ENCODE measurements around the gene GFRA1.
"Not testable (repeated sequence)": the region's sequence is repeated elsewhere in the genome, so short reads cannot be mapped to it uniquely, and the experiment has no call there.

Gene GFRA1

DNA sequence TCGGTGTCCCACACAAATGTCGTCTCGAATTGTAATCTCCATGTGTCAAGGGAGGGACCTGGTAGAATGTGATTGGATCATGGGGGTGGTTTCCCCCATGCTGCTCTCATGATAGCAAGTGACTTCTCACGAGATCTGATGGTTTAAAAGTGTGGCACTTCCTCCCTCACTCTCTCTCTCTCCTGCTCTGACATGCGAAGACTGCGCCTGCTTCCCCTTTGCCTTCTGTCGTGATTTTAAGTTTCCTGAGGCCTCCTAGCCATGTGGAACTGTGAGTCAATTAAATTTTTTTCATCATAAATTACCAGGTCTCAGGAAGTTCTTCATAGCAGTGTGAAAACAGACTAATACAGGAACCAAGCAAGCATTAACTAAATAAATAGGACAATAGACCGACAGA, 229.1 kb downstream of the GFRA1 start:
- FAIRE-seq (no peak), DNase-seq (ENCODE audit: low spot score) (no peak)

DNA sequence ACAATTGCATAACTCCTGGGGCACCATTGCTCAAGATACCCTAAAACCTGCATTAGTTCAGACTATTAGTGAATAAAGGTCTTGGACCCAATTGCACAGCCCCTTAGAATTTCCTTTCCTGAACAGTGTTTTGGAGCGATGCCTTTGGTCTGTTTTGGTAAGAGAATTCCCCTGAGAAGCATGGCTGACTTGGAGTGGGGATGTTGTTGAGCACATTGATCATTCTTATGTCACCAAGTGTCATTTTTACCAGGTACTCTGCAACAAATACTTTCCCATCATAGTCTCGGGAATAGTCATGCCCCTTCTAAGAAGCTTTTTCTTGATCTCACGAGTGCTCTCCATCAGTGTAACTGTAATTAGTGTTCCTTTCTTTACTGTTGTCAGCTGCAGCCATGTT, 229.7 kb downstream of the GFRA1 start:
- DNase-seq (ENCODE audit: low spot score) (no peak), FAIRE-seq (no peak)

DNA sequence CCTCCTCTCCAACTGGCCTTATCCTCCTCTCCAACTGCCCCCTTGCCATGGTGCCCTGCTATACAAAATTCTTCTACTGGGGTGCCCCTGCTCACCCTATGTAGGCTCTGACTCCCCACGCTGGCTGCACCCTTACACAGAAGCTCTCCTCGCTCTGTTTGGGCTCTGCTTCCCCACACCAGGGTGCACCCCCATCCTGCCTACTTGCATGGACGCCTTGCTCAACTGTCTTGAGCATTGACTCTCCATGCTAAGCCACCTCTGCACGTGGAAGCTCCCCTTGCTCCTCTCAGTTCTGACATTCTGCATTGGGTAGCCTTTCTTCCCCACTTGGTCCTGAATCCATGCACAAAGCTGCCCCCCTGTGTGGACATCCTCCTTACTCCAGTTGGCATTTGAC, 231.1 kb downstream of the GFRA1 start:
- DNase-seq (ENCODE audit: low spot score) (no peak), FAIRE-seq (no peak)

DNA sequence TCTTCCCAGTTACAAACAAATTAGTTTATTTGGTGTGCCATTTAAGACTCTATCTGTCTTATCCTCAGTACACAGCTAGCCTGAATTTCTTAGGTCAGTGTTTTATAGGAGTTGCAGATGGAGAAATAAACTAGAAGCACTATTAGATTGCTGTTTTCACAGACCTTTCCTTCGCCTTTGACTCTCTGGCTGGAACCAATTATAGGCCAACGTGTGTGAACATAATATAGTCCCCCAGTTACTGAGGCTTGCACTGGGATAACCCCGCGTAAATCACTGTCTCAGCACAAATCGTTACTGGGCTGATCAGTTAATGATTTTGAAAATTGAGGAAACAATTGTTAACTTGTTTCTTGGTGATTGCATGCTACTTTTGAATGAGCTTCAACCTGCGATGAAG, 233.4 kb downstream of the GFRA1 start:
- FAIRE-seq (no peak), DNase-seq (ENCODE audit: low spot score) (no peak)

DNA sequence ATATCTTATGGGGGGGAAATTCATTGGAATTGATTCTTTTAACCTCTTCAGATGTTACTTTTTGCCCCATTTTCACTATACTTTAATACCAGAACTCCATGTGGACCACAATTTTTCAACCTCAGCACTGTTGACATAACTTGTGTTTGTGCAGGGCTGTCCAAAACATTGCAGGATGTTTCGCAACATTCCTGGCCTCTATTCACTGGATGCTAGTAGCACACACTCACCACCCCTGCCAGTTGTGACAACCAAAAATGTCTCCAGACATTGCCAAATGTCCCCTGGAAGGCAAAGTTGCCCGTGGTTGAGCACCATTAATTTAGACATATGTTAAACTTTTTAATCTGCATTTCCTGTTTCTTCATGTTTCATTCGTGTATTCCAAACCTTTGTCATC, 234.7 kb downstream of the GFRA1 start:
- FAIRE-seq (no peak), DNase-seq (ENCODE audit: low spot score) (no peak)

DNA sequence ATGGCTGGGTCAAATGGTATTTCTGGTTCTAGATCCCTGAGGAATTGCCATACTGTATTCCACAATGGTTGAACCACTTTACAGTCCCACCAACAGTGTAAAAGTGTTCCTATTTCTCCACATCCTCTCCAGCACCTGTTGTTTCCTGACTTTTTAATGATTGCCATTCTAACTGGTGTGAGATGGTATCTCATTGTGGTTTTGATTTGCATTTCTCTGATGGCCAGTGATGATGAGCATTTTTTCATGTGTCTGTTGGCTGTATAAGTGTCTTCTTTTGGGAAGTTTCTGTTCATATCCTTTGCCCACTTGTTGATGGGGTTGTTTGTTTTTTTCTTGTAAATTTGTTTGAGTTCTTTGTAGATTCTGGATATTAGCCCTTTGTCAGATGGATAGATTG, 237.6 kb downstream of the GFRA1 start:
- not testable (repeated sequence) for DNase-seq (ENCODE audit: low spot score); FAIRE-seq

DNA sequence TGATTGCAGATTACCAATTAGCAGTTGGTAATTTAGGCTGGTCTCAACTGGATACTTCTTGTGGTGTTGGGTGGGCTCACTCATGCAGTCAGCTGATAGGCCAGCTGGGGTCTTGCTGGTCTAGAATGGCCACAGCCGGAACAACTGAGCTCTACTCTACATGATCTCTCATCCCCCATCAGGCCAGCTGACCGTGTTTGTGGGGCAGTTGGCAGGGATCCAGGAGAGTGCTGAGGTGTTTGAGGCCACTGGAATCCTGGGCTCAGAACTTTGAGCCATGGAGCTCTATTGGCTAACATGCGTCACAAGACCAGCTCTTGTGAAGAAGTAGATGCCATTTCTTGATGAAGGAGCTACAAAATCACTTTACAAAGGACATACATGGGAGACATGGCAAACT, 242.4 kb downstream of the GFRA1 start:
- no peak for FAIRE-seq

DNA sequence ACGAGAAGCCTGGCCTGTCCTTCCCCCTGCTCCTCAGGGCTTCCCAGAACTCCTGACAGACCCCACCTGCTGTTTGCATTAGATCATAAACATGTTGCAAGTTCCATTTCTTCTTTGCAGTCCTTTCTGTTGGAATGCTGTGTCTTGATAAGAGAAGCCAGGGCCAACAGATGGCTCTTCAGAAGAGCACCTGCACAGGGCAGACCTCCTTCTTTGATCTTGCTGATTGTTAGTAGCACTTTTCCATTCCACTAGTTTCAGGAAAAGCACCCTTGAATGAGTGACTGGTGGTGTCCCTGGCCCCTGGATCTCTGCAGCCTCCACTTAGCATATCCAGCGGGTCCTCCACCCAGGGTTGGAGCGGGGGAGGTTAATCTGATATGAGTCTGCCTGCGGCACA, 243.2 kb downstream of the GFRA1 start:
- no peak for DNase-seq (ENCODE audit: low spot score)
- FAIRE-seq: no peak

More for the DNA sequence above, 242.4 kb downstream of the GFRA1 start:
- DNase-seq (ENCODE audit: low spot score): no peak

DNA sequence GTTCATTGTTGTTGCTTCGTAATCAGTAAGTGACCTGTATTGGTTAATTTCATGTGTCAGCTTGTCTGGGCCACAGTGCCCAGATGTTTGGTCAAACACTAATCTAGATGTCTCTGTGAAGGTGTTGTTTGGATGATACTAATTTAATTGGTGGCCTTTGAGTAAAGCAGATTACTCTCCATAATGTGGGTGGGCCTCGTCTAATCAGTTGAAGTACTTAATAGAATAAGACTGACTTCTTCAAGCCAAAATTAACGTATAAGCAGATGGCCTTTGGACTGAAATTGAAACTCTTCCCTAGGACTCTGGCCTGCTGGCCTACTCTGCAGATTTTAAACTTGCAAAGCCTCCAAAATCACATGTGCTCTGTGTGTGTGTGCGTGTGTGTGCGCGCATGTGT, 245.7 kb downstream of the GFRA1 start:
- FAIRE-seq (no peak), DNase-seq (ENCODE audit: low spot score) (no peak)

DNA sequence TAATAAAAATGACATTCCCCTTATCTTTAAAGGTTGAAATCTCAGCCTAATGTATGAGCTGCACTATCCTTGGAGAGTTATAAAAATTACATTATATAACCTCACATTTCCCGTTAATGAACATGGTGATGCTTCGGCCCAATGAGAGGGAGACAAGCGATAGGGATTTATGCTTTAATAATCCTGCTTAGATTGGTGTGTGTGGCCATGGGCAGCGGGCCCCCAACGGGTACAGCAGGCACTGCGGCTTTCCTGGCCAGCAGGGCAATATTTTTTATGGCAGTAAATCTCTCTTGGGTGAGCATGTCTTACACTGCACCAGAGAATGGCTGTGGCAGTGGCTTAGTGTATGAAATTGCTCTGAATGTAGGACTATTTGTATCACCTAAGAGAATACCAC, 246.3 kb downstream of the GFRA1 start:
- FAIRE-seq (no peak), DNase-seq (ENCODE audit: low spot score) (no peak)

DNA sequence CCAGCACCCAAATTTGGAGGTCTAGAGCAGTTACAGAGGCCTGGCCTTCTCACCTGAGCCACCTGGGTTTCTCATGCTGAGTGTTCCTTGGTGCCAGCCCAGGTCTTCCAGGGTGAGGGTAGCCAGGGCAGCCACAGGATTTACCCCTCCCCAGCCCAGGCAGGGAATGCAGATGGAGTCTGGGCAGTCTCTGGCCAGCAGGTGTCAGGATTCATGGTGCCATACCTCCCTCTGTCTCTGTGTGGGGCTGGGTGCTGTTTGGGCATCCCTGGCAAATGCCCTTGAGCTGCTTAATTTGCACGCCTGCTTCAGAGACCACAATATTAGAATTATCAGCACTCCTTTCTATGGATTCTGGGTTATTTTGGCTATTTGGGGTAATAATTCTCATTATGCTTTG, 246.7 kb downstream of the GFRA1 start:
- no peak for FAIRE-seq

DNA sequence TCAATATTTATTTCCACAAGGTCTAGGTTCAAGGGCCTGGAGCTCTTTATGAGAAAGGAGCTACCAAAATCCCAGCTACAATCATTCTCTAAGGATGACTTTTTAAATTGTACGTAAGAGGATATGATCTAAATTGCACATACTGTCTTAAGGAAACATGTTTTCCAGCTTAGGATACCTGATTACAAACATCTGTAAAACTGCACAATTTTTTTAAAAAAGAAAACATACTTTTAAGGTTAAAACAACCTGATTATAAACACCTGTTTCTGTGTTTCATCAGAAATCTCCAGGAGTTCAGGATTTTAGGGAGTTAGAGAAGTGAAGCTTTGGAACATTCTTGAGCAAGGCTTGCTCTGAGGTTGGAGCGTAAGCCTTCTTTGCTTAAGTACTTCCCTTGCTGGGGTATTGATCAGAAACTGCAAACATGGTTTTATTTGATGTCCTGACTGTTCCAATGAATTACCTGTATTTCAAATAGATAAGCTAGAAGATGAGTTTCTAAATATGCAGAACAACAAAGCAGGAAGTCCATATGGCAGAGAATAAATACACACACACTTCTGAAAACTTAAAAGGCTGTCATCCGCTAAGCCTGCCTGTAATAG, 248.6 kb downstream of the GFRA1 start:
- no peak for DNase-seq (ENCODE audit: low spot score)
- no peak for FAIRE-seq

More for the DNA sequence above, 246.7 kb downstream of the GFRA1 start:
- no peak for DNase-seq (ENCODE audit: low spot score)

DNA sequence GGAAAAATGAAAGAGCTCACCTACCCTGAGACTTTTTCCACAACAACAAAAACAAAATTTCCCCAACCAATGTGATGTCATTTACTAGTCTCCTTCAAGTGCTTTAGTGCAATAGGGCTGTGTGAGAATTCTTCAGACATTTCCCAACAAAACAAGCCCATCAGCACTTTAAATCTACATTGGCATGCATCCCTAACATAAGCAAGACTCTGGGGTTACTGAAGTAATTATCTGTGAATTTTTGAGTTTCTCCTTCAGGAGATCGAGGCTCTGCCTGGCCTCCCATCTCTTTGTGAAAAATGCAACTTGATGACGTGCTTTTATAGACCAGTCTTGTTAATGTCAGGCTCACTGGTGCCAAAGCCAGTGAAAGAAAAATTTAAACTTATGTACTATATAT, 255.6 kb downstream of the GFRA1 start:
- no peak for FAIRE-seq
- DNase-seq (ENCODE audit: low spot score): no peak

DNA sequence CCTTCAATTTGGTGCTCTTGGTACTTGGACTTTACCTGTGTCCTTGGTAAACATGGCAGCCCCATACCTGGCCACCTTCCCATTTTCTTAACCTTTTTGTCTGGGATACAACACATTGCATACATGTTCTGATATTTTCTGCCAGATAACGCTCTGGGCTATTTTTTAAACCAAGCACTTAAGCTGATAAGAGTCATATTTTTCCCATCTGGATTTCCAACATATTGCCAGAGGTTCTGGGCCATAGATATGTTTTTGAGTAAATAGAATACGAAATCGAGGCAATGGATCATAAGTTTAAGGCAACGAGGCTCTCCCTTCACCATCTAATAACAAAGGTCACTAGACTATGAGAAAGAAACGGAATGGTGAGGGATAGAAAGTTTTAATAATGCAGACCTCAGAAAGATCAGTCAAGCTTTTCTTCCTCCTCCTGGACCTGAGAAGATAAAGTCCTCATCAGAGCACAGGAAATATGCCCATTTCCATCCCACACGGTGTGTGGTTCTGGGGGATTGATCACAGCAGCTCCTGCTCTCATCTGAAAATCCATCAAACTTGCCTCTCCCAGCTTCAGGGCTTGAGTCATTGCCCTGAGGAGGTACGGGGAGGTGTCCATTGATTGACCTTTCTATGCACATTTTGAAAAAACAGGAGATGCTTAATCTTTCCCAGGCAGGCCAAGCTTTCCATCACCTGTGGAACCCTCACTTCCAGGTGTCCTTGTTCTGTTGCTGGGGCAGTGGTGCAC, 257.2 kb downstream of the GFRA1 start:
- no peak for FAIRE-seq

DNA sequence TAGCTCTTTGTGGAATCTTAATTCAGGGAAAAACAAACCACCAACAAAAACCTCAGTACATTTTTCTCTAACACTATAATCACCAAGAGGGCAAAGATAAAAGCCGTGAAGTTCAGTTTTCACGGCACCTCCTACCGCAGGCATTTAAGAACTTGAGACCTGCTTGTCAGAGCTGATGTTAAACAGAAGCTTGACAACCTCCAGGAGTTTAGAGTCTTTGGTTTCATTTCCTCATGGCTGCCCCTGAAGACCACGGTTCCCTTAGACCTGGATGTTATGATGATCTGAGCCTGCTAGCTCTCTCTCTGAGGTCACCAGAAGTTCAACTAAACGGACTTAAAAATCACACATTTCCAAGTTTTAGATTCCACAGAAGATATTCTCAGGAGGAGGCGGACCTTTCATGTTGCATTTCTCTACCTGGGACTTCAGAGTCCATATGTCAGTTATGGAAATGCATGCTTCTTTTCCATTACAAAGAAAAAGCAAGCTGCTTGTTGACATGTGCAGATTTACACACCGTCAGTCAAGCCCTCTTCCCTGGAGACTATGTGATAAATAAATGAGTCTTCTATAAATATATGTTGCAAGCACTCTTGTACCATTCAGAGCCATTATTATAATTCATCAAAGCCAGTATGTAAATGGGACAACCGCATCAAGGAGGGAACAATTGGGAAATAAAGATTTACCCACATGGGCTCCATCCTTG, 258.0 kb downstream of the GFRA1 start:
- DNase-seq (ENCODE audit: low spot score) (no peak), FAIRE-seq (no peak)

More for the DNA sequence above, 257.2 kb downstream of the GFRA1 start:
- DNase-seq (ENCODE audit: low spot score): no peak

DNA sequence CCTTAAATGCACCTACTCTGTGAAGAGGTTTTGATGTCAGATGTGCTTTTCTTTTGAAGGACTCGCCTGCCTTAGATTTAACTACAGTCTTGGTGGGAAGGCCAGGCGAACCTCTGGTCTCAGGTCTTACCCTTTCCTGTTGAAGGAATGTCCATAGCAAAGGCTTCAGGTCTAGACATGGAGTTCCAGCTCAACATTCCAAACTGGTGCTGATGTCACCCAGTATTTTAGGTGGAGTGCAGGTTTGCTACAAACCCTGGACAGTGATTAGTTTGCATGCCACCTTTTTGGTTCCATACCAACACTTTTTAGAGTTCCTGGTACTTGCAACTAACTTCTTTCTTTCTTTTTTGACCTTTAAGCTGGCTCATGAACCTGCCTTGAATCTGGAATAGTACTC, 258.7 kb downstream of the GFRA1 start:
- DNase-seq (ENCODE audit: low spot score): no peak
- no peak for FAIRE-seq

DNA sequence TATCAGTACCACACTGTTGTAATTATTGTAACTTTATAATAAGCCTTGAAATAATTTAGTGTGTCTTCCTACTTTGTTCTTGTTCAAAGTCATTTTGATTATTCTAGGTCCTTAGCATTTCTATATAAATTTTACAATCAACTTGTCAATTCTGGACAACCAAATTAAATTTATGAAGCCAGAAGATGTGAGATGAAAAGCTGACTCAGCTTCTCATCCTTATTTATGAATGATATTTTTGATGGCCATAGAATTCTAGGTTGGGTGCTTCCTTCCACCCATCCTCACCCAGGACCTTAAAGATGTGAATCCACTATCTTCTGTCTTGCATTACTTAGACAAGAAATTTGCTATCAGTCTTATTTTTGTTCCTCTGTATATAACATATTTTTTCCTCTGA, 261.1 kb downstream of the GFRA1 start:
- FAIRE-seq (no peak), DNase-seq (ENCODE audit: low spot score) (no peak)

DNA sequence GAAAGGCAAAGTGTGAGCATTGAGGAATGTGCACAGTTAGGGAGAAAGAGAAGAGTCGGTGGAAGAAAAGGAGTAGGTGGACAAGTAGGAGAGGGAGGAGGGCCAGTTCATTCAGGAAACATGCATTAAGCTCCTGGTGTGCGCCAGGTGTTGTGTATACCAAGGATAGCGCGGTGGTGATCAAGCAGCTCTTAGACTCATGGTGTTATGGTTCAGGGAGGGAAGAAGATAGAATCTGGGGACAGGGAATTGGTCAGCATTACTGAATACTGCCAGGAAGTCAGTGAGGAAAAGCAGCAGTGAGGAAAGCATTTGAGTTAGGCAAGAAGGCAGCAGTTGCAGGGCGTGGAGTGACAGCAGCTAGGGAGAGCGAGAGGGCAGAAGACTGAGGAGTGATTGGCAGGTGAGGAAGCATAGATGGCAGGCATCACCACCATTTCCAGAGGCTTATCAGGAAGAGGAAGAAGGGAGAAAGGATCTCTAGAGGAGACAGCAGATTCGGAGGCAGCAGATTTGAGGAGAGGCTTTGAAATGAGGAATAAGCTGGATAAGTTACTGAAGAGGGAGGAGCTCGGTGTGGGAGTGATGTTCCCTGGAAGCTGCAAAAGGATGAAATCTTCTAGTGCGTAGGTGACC, 265.6 kb downstream of the GFRA1 start:
- FAIRE-seq: no peak
- DNase-seq (ENCODE audit: low spot score): no peak

Measured in RCC 7860 (cell line).